ENCODE measurements around the gene PEX11G. TPM values are rescaled to one million over a fixed set of nuclear protein-coding genes. Genes with fewer than 3 reads are reported as not detected.
"Not testable (repeated sequence)": the region's sequence is repeated elsewhere in the genome, so short reads cannot be mapped to it uniquely, and the experiment has no call there.

Gene PEX11G
- total RNA-seq, 1 donor from 2014 or later, result 0.42 TPM

DNA sequence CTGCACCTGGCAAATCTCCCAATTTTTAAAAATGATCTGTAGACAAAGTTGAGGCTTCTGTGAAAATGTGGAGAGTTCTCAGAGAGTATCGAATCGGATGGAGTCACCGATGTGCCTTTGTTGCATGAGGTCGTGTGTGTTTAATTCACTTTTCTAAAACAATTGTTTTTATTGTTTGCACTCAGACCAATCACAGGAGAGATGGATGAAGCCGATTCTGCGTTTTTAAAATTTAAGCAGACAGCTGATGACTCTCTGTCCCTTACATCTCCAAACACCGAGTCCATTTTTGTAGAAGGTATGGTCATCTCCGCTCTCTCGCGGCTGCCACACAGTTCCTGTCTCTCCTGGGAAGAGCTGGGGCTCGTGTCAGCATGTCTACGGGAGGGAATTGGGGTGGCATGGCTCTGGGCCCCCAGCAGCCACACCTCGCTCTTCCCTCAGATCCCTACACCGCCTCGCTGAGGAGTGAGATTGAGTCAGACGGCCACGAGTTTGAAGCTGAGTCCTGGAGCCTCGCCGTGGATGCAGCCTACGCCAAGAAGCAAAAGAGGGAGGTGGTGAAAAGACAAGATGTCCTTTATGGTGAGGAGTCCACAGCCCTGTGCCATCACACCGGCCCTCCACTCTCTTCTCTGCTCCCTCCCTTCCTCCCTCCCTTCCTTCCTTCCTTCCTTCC lies 47.2 kb downstream of the PEX11G start:
- intact Hi-C loops (cut with micrococcal nuclease), result no loop called here

GRCh38 chr19:7440188-7440975 lies 48.5 kb downstream of the PEX11G start:
- intact Hi-C loops (cut with micrococcal nuclease), result no loop called here

DNA sequence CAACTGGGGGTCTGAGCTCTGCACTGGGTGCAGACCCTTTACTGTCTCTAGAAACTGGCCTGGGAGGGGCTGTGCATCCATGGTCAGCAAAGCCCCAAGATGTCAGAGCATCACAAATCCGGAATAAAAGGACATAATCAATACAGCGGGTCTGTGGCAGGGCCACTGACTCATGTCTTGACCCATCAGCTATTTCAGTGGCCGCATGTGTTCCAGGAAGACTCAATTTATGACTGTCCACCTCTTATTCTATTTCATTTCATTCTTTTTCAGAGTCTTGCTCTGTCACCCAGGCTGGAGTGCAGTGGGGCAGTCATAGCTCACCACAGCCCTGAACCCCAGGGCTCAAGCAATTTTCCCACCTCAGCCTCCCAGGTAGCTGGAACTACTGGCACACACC lies 53.2 kb downstream of the PEX11G start:
- intact Hi-C loops (cut with micrococcal nuclease), result no loop called here

DNA sequence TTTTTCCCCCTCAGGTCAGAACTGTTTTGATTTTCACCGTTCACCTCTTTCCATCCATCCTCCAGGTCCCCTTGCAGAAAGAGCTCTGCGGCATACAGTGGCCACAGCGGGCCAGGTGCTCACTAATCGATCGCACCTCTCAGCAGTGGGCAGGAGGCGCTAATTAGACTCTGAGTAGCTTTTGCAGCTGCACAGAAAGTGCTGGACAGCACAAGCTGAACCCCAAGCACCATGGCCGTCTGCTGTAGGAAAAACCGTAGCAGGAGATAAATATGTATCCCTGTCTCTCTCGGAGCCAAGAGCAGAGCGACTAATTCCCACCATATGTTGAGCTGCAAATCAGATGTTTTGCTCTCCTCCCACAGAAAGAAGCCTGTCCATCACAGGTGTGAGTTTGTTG lies 54.4 kb downstream of the PEX11G start:
- intact Hi-C loops (cut with micrococcal nuclease), result no loop called here

DNA sequence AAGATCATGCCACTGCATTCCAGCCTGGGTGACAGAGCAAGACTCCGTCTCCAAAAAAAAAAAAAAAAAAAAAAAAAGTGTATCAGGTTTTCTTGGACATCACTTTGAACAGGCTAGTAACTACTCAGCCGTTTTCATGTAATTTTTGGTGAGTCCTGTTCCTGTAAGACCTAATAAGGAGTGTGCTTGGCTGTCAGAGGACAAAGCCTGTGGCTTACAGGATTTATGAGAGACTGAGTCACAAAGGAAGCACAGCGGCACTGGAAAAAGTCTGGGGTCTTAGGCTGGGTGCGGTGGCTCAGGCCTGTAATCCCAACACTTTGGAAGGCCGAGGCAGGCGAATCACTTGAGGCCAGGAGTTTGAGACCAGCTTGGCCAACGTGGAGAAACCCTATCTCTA lies 55.4 kb downstream of the PEX11G start:
- intact Hi-C loops (cut with micrococcal nuclease), result not testable (repeated sequence)

DNA sequence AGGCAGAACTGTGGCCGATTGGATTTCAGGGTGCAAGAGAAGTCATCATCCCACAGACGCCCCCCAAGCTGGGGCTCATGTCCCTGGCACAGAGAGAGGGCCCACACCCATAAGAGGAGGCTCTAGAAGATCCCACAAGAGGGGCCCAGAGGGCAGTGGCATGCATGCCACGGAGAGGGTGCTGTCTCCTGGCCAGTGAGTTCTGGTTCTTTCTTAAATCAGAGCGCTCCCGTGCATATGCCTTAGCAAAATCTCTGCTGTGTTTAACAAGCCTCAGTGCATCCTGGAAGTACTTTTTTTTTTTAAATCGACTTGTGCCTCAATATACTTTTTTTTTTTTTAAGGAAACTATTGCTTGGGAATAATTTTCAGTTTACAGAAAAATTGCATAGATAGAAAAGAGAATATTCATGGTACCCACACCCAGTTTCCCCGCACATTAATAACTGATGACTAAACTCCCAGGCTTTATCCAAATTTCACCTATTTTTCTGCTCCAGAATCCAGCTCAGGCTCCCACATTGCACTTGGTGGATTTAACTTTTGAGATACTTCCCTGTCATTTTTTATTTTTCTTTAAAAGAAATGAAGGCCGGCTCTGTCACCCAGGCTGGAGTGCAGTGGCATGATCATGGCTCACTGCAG lies 59.1 kb downstream of the PEX11G start:
- intact Hi-C loops (cut with micrococcal nuclease), result no loop called here

GRCh38 chr19:7428651-7429113 lies 60.2 kb downstream of the PEX11G start:
- intact Hi-C loops (cut with micrococcal nuclease), result no loop called here

- intact Hi-C loops (cut with micrococcal nuclease), result no loop called here
Observed at GRCh38 chr19:7427944-7428343, 60.9 kb downstream of the PEX11G start.

DNA sequence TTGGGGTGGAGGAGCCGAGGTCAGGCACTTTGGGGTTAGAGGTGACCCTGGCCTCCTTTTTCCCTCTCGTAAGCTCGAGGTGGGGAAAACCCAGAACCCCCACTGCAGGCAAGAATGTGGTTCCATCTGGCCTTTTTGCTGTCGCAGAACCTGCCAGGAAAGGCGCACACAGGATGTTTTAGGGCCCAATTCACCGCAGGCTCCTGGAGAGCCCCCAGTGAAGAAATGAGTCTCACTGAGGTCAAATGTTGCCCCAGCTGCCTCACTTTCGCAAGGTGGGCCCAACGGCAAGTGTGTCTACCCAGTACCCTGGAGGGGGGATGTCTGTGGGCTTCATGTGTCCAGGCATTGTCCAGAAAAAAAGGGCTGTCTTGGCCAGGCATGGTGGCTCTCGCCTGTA lies 61.8 kb downstream of the PEX11G start:
- intact Hi-C loops (cut with micrococcal nuclease), result no loop called here

Other genes starting within 250 kb of the PEX11G start
- 0.51 and 0.81 TPM in 2 replicates for gene INSR, start 194.6 kb downstream of the PEX11G start, total RNA-seq
- gene ARHGEF18, start 140.1 kb downstream of the PEX11G start, total RNA-seq, result 41.8 and 51.2 TPM in 2 replicates
- gene ZNF358, start 27.1 kb upstream of the PEX11G start, total RNA-seq, result 5.3 and 5.9 TPM in 2 replicates
- gene MCOLN1, start 33.6 kb upstream of the PEX11G start, total RNA-seq, result 15.8 and 18.4 TPM in 2 replicates
- 143 and 148 TPM in 2 replicates for gene PNPLA6, start 46.7 kb upstream of the PEX11G start, total RNA-seq
- gene CAMSAP3, start 106.8 kb upstream of the PEX11G start, total RNA-seq, result 0.34 and 0.39 TPM in 2 replicates
- gene XAB2, start 140.5 kb upstream of the PEX11G start, total RNA-seq, result 46.1 and 47.0 TPM in 2 replicates
- gene PET100, start 140.8 kb upstream of the PEX11G start, total RNA-seq, result 119 and 124 TPM in 2 replicates
- 1.7 and 1.9 TPM in 2 replicates for gene PCP2, start 144.7 kb upstream of the PEX11G start, total RNA-seq
- gene STXBP2, start 148.1 kb upstream of the PEX11G start, total RNA-seq, result 148 and 152 TPM in 2 replicates
- not detected in 2 replicates for gene RETN, start 180.0 kb upstream of the PEX11G start, total RNA-seq
- not detected in 2 replicates for gene MCEMP1, start 188.1 kb upstream of the PEX11G start, total RNA-seq
- gene TRAPPC5, start 191.8 kb upstream of the PEX11G start, total RNA-seq, result 77.3 and 82.9 TPM in 2 replicates
- gene FCER2, start 213.1 kb upstream of the PEX11G start, total RNA-seq, result not detected in 2 replicates
- gene CLEC4G, start 243.1 kb upstream of the PEX11G start, total RNA-seq, result not detected in 2 replicates

All from T-helper 1 cell treated with Interleukin-12 subunit alpha and Interleukin-12 subunit beta and Interleukin-4 antibody, amounts not matched to agents 30 ng/mL and 1 ng/mL, for 36 hours (primary cell).